Gastrocnemius medialis (tissue), 4 donors: Measurements from ENCODE around the gene FCGR3B. TPM values are rescaled to one million over a fixed set of nuclear protein-coding genes. Genes with fewer than 3 reads are reported as not detected.
"Not testable (repeated sequence)": the region's sequence is repeated elsewhere in the genome, so short reads cannot be mapped to it uniquely, and the experiment has no call there.

ENCODE experiments used
- ATAC-seq, 2 donors: fragments of 150-250 bp; one replicate each; pipeline ENCODE4 v1.9.1; 2016
- DNase-seq, 2 donors: peaks; one replicate each; pipeline ENCODE4 v3.0.0-alpha.2; 2019
- H3K27ac ChIP-seq, 4 donors: fragments of 200-600 bp; sonication (generic); 1 replicate in 1 of 4; 2 replicates in 3 of 4; pipeline ENCODE4 v1.5.1; 2016 to 2018; ENCODE audit warnings: mild to moderate bottlenecking in 2 of 4, moderate library complexity in 1 of 4
- H3K27me3 ChIP-seq, 3 donors: fragments of 200-600 bp; sonication (generic) in 2 of 3; 1 replicate in 1 of 3; 2 replicates in 2 of 3; pipeline versions ENCODE4 v1.5.1 to v1.6.0; 2016 to 2019; ENCODE audit warnings: mild to moderate bottlenecking in 1 of 3, moderate library complexity in 1 of 3
- H3K36me3 ChIP-seq, 2 donors: fragments of 200-600 bp; sonication (generic) in 1 of 2; one replicate each; pipeline ENCODE4 v1.5.1; 2017 to 2018
- H3K4me1 ChIP-seq, 2 donors: fragments of 200-600 bp; sonication (generic) in 1 of 2; one replicate each; pipeline ENCODE4 v1.5.1; 2016 to 2017; ENCODE audit warnings: mild to moderate bottlenecking in 2 of 2
- H3K4me3 ChIP-seq, 4 donors: fragments of 200-600 bp; sonication (generic) in 3 of 4; 1 replicate in 1 of 4; 2 replicates in 3 of 4; pipeline ENCODE4 v1.5.1; 2016 to 2019; ENCODE audit warnings: mild to moderate bottlenecking in 2 of 4
- H3K9me3 ChIP-seq, 3 donors: fragments of 200-600 bp; sonication (generic) in 2 of 3; 1 replicate in 1 of 3; 2 replicates in 2 of 3; pipeline ENCODE4 v1.5.1; 2016 to 2019
- POLR2A ChIP-seq, 2 donors: fragments of 450-650 bp; IDR thresholded peaks; one replicate each; pipeline ENCODE4 v1.6.1; 2017; ENCODE audit warnings: antibody characterized with exemption in 2 of 2, mild to moderate bottlenecking in 2 of 2, moderate library complexity in 2 of 2
- in situ Hi-C, 4 donors: fragments of 200-750 bp; cut with MboI; loops; one replicate each; pipeline versions ENCODE4 v1.15.0 to v1.8.0; 2017; ENCODE audit warnings: low sequenced_read_pairs in 4 of 4
- intact Hi-C: fragments of 100-400 bp; cut with DNase I; formaldehyde crosslinking; loops from one replicate; pipeline ENCODE4 v1.15.1; 2023; ENCODE audit warnings: low total_unique reads
- total RNA-seq, 4 donors: library from RNA; depleted of rRNA; stranded (reverse); fragments of >200 nt; gene quantifications; one replicate each; pipeline versions ENCODE4 v1.1.0 to v1.2.3, GENCODE V29; 2016

The FCGR3B gene
- total RNA-seq, 4 donors from 2014 or later = 0.38 to 1.2 (median 0.42) TPM

DNA sequence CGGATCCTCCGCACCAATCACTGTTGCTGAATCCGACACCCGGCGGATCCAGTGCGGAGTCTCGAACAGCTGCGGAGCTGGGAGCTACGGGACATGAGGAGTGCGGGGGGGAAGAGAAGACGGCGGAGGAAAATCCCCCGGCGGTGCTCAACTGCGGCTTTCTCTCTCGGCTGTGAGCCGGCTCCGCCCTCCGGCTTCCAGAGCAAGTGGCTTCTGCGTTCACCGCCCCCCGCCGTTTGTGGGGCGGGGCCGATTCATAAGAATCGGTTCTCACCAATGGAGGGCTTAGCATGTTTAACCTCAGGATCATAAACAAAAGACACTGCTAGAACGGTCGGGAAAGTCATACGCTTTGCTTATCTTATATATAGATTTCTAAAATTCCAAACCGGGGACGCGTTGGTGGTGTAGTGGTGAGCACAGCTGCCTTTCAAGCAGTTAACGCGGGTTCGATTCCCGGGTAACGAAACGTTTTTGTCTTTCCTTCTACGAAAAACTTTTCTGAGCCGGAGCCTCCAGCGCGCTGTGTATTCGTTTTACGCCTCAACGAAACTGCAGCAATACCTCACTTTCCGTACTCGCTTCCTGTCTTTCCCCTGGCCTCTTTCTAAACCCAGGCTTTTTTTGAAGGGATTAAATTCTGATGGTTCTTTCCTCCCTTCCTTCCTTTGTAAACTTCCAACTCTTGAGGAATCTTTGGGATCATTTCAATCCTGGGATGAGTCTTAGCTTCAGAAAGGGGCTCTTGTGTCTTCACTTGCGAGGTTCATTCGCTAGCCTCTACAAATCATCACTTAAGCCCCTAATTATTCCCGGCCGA lies 18.4 kb downstream of the FCGR3B start:
- H3K9me3 ChIP-seq, intact Hi-C loops, H3K4me1 ChIP-seq, H3K36me3 ChIP-seq: not testable (repeated sequence)
- peak overlapping the region; percentile 38 to 56 (median 52) for H3K4me3 ChIP-seq
- TF ChIP-seq POLR2A (IDR thresholded peaks at IDR 0.05) = peak in 1 of 2 donors; percentile 3
- ATAC-seq (peak; percentile 74 to 90), DNase-seq (peak; percentile 57 to 67)
- in situ Hi-C loops = loop anchor here in 1 of 4 donors (25.0 kb wide), 1 partner anchor 125 kb away; the partner anchor contains the start of gene DUSP12
- H3K27ac ChIP-seq = peak overlapping the region in 3 of 4 donors; percentile 62 to 68 (median 64)
- peaks cover 0 to 14% (median 6%) of the 10 kb centered on the region in 3 donors for H3K27me3 ChIP-seq

DNA sequence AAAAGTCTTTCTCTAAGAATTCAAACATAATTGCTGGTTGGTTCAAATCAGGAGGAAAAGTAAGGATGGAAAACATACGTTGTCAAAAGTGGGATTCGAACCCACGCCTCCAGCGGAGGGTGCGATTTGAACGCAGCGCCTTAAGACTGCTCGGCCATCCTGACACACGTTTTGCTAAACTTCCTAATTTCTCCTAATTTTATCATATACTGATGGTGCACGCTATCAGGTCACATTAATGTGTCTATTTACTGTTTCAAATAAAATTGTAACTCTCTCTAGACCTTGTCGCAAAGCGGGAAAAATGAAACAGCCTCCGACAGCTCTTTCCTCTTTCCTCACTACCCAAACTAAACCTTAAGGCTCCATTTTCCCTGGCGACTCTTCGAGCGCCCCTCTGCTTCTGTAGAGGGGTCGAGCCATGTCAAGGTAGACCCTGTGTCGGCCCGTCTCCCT lies 19.1 kb downstream of the FCGR3B start:
- ATAC-seq = peak; percentile 26 to 33
- H3K4me3 ChIP-seq = peak overlapping the region; percentile 21 to 56 (median 52)
- H3K36me3 ChIP-seq, intact Hi-C loops, DNase-seq, H3K4me1 ChIP-seq, H3K9me3 ChIP-seq: not testable (repeated sequence)
- peak overlapping the region in 3 of 4 donors; percentile 54 to 68 (median 64) for H3K27ac ChIP-seq
- H3K27me3 ChIP-seq = peaks cover 0 to 14% (median 6%) of the 10 kb centered on the region in 3 donors
- in situ Hi-C loops = loop anchor here in 1 of 4 donors (25.0 kb wide), 1 partner anchor 125 kb away; the partner anchor contains the start of gene DUSP12

DNA sequence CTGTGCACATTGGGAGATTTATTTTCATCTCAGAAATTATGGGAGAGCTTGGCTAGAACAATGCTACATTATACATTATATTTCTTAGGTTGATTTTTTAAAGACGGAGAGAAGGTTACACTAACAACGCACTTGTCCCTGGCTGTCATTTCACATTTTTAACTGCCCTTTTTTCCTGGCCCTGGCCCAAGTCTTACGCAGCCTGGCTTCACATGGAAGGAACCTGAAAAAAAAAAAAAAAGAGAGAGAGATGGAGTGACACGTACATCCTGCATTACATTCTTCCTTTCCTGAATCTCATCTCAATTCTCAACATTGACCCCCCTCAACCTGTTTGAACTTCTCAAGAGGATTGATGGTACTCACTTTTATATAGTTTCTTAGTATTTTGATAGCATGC lies 20.8 kb downstream of the FCGR3B start:
- H3K36me3 ChIP-seq, H3K27ac ChIP-seq, intact Hi-C loops, H3K9me3 ChIP-seq, DNase-seq, ATAC-seq, H3K4me3 ChIP-seq, H3K4me1 ChIP-seq: not testable (repeated sequence)
- H3K27me3 ChIP-seq = peaks cover 0 to 15% (median 6%) of the 10 kb centered on the region in 3 donors
- in situ Hi-C loops = loop anchor here in 1 of 4 donors (25.0 kb wide), 1 partner anchor 127 kb away; the partner anchor contains the start of gene DUSP12

DNA sequence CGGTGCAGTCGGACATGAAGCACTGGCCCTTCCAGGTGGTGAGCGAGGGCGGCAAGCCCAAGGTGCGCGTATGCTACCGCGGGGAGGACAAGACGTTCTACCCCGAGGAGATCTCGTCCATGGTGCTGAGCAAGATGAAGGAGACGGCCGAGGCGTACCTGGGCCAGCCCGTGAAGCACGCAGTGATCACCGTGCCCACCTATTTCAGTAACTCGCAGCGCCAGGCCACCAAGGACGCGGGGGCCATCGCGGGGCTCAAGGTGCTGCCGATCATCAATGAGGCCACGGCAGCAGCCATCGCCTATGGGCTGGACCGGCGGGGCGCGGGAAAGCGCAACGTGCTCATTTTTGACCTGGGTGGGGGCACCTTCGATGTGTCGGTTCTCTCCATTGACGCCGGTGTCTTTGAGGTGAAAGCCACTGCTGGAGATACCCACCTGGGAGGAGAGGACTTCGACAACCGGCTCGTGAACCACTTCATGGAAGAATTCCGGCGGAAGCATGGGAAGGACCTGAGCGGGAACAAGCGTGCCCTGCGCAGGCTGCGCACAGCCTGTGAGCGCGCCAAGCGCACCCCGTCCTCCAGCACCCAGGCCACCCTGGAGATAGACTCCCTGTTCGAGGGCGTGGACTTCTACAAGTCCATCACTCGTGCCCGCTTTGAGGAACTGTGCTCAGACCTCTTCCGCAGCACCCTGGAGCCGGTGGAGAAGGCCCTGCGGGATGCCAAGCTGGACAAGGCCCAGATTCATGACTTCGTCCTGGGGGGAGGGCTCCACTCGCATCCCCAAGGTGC lies 24.2 kb downstream of the FCGR3B start:
- H3K27ac ChIP-seq, DNase-seq, H3K4me3 ChIP-seq, intact Hi-C loops, ATAC-seq, H3K36me3 ChIP-seq, H3K4me1 ChIP-seq, H3K9me3 ChIP-seq: not testable (repeated sequence)
- H3K27me3 ChIP-seq = peaks cover 0 to 22% (median 6%) of the 10 kb centered on the region in 3 donors
- in situ Hi-C loops = loop anchor here in 1 of 4 donors (25.0 kb wide), 1 partner anchor 131 kb away; the partner anchor contains the start of gene DUSP12

DNA sequence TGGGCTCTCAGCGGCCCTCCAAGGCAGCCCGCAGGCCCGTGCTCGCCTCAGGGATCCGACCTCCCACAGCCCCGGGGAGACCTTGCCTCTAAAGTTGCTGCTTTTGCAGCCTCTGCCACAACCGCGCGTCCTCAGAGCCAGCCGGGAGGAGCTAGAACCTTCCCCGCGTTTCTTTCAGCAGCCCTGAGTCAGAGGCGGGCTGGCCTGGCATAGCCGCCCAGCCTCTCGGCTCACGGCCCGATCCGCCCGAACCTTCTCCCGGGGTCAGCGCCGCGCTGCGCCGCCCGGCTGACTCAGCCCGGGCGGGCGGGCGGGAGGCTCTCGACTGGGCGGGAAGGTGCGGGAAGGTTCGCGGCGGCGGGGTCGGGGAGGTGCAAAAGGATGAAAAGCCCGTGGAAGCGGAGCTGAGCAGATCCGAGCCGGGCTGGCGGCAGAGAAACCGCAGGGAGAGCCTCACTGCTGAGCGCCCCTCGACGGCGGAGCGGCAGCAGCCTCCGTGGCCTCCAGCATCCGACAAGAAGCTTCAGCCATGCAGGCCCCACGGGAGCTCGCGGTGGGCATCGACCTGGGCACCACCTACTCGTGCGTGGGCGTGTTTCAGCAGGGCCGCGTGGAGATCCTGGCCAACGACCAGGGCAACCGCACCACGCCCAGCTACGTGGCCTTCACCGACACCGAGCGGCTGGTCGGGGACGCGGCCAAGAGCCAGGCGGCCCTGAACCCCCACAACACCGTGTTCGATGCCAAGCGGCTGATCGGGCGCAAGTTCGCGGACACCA lies 25.0 kb downstream of the FCGR3B start:
- in situ Hi-C loops = loop anchor here in 1 of 4 donors (25.0 kb wide), 1 partner anchor 131 kb away; the partner anchor contains the start of gene DUSP12
- H3K36me3 ChIP-seq, intact Hi-C loops, H3K9me3 ChIP-seq, DNase-seq, ATAC-seq, H3K4me1 ChIP-seq, H3K27ac ChIP-seq: not testable (repeated sequence)
- peak overlapping the region in 1 of 4 donors; percentile 20 for H3K4me3 ChIP-seq
- H3K27me3 ChIP-seq = peaks cover 0 to 22% (median 6%) of the 10 kb centered on the region in 3 donors

DNA sequence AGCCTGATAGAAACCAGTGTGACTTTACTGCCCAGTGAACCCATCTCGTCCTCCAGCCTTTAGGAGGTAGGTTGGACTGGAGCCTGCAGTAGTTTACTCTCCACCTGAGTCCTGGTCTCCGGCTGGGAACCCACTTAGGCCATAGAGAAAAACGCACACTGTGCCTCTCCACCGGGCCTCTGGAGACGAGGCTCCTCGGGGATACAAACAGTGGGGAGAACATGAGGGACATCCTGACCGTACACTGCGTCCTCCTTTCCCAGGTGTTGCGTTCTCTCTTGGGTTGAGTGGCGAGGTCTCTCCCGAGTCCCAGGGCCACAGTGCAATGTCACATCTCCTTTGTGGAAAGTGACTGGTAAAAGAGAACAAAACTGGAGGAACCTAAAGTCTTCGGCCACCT lies 26.0 kb downstream of the FCGR3B start:
- DNase-seq, intact Hi-C loops, H3K4me3 ChIP-seq, H3K27ac ChIP-seq, ATAC-seq, H3K4me1 ChIP-seq, H3K9me3 ChIP-seq, H3K36me3 ChIP-seq: not testable (repeated sequence)
- H3K27me3 ChIP-seq = peaks cover 0 to 15% (median under 1%) of the 10 kb centered on the region in 3 donors
- in situ Hi-C loops = loop anchor here in 1 of 4 donors (25.0 kb wide), 1 partner anchor 132 kb away; the partner anchor contains the start of gene DUSP12

DNA sequence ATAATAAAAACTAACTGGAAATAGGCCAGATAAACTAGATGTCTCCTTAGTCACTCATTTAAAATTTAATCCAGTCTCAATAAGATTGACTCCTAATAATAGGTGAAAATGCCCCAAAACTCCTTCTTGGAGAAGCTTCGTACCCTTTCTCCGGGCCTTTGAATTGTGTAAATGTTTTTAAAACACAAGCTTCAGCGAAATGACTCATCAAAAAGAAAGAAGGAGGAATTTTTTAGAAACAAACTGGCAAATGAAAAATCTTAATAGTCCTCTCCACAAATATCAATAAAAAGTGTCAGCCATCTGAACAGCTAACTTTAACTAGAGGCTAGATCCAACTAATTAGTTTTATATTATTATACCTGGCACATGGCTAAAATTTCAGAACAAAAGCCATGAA lies 33.9 kb downstream of the FCGR3B start:
- H3K9me3 ChIP-seq, in situ Hi-C loops, H3K27ac ChIP-seq, H3K36me3 ChIP-seq, H3K4me1 ChIP-seq, H3K27me3 ChIP-seq, ATAC-seq, H3K4me3 ChIP-seq, DNase-seq, intact Hi-C loops: not testable (repeated sequence)

DNA sequence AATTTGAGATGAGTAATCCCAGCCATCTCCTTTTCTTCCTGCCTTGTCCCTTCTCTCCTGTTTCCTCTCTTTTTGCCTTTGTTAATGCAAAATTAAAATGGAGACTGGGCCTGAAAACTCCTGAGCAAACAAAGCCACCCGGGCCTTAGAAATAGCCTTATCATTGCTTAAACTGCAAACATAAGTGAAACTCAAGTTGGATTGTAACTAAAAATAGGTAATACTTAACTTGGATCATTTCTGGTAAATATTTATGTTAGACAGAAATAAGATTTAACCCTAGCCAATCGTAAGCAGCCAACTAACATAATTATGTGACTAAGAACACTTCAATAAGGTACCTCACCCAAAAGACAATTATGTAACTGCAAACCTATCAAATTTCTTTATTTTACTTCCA lies 35.4 kb downstream of the FCGR3B start:
- intact Hi-C loops, H3K36me3 ChIP-seq, H3K27me3 ChIP-seq, H3K4me1 ChIP-seq, H3K4me3 ChIP-seq, H3K9me3 ChIP-seq, DNase-seq, ATAC-seq, in situ Hi-C loops, H3K27ac ChIP-seq: not testable (repeated sequence)

DNA sequence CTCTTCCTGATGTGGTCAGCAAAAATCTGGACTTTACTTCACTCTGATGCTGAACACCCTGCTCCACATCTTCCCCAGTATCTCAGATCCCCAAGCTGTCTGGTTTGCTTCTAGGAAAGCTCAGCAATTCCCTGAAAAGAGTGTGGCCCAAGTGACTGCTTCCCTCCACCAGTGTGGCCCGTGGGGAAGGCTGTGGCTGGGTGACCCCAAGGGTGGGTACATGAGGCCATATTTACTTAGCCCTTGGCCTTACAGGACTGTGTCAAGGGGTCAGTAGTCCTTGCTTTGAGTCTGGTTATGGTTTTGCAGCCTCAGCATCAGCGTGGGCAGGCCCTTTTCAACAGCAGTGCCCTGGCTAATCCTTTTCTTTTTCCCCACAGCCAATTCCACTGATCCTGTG lies 35.8 kb downstream of the FCGR3B start:
- intact Hi-C loops, H3K9me3 ChIP-seq, H3K36me3 ChIP-seq, ATAC-seq, in situ Hi-C loops, H3K4me3 ChIP-seq, DNase-seq, H3K4me1 ChIP-seq, H3K27me3 ChIP-seq, H3K27ac ChIP-seq: not testable (repeated sequence)

DNA sequence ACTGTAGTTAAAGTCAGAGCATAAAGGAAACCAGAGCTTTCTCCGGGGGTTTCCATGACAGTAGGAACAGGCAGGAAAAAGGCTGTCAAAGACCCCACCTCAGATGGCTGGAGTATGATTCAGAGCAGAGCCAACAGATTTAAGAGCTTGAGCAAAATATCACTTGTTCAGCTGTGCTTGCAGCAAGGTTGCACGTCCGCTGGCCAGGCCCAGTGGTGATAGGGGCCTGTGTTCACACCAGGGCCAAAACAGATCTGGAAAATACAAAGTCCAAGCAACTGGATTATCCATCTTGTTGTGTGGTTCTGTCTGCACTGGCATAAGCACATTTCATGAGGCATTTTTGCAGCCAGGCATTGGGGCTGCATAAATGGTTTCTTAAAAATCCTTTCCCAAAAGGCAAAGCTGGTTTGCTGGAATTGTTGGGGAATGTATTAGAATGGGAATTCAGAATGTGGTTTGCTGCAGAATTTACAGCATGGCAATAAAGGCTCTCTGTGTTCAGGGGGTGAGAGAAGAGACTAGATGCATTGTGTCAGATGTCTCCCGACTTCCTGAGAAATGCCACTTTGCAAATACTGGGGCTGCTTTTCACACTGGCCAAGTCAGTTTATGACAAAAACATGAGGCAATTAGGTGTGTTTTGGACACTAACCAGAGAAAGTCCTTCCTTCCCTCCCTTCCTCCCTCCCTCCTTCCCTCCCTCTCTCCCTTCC lies 36.5 kb downstream of the FCGR3B start:
- DNase-seq, intact Hi-C loops, H3K4me3 ChIP-seq, H3K27ac ChIP-seq, H3K9me3 ChIP-seq, H3K27me3 ChIP-seq, in situ Hi-C loops, ATAC-seq, H3K36me3 ChIP-seq, H3K4me1 ChIP-seq: not testable (repeated sequence)
